D341Med (cell line): ENCODE results near the gene TSHB.
"Not testable (repeated sequence)": the region's sequence is repeated elsewhere in the genome, so short reads cannot be mapped to it uniquely, and the experiment has no call there.

Source experiments
- DNase-seq: peaks from one replicate; pipeline ENCODE4 v3.0.0; 2012; ENCODE audit warnings: low spot score

TSHB gene

GRCh38 chr1:115029526-115029925 lies at the start of gene TSHB:
Gene TSHB (plus strand): TSS chr1:115029826. CDS start chr1:115033363, 3,537 bp downstream.
- DNase-seq = no peak

DNA sequence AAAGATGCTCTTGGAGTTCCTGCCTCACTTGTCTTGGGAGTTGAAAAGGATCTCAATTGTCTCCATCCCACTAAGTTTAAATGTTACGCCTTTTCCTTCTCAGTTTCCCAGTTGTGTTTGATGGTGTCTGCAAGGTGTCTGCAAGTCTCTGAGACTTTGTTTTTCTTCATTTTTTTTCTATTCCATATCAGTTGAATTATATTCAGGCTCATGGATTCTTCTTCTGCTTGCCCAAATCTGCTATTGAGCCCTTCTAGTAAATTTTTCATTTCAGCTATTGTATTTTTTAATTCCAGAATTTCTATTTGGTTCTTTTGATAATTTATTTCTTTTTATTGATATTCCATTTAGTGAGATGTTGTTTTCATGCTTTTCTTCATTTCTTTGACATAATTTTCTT lies 47.4 kb upstream of the TSHB start:
- DNase-seq = no peak

GRCh38 chr1:114986286-114986685 lies 43.3 kb upstream of the TSHB start:
- no peak for DNase-seq

DNA sequence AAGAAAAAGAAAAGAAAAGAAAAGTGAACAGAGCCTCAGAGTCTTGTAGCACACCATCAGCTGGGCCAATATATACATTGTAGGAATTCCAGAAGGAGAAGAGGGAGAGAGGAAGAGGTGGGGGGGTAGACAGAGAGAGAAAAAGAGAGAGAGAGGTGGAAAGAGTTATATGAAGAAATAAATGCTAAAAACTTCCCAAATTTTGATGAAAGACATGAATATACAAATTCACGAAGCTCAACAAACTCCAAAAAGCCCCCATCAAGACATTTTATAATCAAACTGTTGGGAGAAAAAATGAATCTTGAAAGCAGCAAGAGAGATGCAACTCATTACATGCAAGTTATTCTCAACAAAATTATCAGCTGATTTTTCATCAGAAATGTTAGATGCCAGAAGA lies 41.5 kb upstream of the TSHB start:
- DNase-seq = no peak

GRCh38 chr1:114997510-114998289 lies 31.9 kb upstream of the TSHB start:
- no peak for DNase-seq

DNA sequence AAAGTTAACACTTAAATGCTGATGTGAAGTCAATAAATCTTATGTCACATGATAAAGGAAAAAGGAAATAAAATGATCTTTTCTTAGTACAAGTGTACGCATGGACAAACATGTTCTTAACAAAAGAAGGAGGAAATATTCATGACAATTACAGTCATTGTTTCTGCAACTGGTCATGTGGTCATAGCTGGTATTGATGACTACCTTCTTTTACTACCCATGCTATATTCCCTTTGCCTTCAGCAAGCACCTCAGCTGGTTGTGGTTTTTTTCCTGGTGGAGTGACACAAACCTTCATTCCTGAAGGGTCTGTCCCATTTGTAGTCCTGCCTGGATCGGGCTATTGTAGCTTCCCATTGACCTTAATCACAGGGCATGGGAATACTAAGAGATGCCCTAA lies 23.4 kb upstream of the TSHB start:
- DNase-seq = no peak

DNA sequence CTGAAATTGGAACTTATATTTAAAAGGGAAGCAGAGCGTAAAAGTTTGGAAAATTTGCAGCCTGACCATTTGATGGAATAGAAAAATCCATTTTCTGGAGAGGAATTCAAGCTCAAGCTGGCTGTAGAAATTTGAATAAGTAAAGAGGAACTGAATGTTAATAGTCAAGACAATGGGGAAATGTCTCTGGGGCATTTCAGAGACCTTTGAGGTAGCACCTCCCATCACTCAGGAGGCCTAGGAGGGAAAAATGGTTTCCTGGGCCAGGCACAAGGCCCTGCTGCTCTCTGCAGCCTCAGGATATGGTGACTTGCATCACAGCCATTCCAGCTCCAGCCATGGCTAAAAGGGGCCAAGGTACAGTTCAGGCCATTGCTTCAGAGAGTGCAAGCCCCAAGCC lies 17.6 kb upstream of the TSHB start:
- DNase-seq = no peak

DNA sequence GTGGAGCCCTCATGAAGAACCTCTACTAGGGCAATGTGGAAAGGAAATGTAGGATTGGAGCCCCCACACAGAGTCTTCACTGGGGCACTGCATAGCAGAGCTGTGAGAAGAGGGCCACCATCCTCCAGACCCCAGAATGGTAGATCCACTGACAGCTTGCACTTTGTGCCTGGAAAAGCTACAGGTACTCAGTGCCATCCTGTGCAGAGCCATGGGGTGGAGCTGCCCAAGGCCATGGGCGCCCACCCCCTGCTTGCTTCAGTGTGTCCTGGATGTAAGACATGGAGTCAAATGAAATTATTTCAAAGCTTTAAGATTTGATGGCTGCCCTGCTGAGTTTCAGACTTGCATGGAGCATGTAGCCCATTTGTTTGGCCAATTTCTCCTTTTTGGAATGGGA lies 17.2 kb upstream of the TSHB start:
- DNase-seq = no peak

DNA sequence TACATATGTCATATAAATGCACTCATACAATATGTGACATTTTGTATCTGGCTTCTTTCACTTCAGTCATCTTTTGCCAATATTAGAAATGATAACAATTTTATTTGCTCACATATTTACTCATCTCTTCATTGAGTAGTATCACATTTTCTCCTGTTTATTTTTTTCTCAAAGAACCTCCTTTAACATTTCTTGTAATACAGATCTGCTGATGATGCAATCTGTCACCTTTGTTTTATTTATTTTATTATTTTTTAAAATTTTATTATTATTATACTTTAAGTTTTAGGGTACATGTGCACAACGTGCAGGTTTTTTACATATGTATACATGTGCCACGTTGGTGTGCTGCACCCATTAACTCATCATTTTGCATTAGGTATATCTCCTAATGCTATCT lies 15.8 kb upstream of the TSHB start:
- no peak for DNase-seq

DNA sequence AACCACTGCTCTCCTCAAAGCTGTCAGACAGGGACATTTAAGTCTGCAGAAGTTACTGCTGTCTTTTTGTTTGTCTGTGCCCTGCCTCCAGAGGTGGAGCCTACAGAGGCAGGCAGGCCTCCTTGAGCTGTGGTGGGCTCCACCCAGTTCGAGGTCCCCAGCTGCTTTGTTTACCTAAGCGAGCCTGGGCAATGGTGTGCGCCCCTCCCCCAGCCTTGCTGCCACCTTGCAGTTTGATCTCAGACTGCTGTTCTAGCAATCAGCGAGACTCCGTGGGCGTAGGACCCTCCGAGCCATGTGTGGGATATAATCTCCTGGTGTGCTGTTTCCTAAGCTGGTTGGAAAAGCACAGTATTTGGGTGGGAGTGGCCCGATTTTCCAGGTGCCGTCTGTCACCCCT lies 10.1 kb upstream of the TSHB start:
- not testable (repeated sequence) for DNase-seq

- no peak for DNase-seq
Observed at GRCh38 chr1:115021145-115021544, 8.5 kb upstream of the TSHB start.

DNA sequence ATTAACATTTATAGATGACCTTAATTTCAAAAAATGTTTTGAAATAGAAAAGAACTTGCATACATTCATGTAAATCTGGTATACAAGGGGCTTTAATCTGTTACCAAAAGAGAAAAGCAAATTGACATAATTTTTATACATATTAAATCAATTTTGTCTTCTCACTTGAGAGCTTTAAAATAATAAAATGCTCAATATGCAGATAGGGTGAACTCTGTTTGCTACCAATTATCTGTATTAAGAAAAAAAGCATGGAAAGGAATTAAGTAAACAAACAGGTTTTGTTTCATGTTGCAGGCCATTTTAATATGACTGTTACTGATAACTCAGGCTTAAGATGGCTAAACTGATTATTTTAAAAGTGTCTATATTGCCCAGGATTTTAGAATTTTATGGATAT lies 6.0 kb upstream of the TSHB start:
- no peak for DNase-seq

- DNase-seq = no peak
Observed at GRCh38 chr1:115031595-115031994, 2.0 kb downstream of the TSHB start.

GRCh38 chr1:115035652-115036051 lies 6.0 kb downstream of the TSHB start:
- no peak for DNase-seq

DNA sequence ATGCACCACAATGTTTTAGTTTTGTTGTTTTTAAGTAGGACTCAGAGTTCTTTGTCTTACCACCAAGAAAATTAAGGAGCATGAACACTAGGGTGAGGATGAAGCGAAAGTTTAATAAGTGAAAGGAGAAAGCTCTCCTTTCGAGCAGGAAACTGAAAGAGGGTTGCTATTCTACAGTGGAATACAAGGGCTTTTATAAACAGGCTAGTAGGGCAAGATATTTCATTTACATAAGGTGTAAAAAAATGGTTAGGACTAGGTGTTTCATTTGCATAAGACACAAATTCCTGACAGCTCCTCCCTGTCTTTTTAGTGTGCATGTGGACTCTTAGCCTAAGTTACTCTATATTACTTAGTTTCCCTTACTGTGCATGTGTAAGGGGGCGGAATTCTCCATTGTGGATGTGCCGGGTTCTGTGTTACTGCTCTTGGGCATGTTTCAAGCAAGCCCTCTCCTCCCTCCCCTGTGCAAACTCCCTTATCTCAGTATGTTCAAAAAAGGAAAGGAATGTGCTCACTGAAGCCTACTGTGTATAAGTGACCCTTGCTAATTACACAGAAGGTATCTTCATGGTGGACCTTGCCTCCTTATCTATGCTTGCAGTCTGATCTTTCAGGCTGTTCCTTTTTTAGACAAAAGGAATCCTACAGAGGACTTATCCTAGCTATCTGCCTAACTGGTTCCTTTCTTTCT lies 7.3 kb downstream of the TSHB start:
- DNase-seq = no peak

DNA sequence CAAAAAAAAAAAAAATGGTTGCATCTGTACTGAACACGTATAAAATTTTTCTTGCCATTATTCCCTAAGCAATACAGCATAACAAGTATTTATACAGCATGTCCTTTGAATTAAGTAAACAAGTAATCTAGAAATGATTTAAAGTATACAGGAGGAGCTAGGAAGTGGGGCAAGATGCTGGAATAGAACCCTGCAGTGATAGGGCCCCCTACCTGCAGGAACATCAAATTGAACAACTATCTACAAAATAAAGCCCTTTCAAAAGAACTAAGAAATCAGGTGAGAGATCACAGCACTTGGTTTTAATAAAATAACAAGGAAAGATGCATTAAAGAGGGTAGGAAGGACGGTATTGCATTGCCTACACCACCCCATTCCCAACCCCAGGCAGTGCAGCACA lies 10.9 kb downstream of the TSHB start:
- DNase-seq = no peak

DNA sequence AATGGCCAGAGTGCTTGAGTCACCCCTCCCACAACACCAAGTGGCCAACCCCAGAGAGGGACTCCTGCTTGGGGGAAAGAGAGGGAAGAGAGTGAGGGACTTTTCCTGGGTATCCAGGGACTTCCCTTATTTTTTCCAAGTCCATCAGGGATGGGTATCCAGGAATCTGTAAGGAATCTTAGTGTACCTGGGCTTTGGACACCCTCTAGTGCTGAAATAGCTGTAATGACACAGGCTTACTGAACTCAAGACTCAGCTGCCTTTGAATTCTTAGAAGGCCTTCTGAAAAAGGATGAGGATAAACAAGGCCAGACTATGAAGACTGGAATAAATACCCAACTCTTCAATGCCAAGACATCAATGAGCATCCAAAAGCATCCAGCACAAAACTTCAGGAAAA lies 12.0 kb downstream of the TSHB start:
- peak; percentile 33 for DNase-seq

- DNase-seq = no peak
Observed at GRCh38 chr1:115046751-115047150, 17.1 kb downstream of the TSHB start.

GRCh38 chr1:115051850-115052249 lies 22.2 kb downstream of the TSHB start:
- DNase-seq = no peak

DNA sequence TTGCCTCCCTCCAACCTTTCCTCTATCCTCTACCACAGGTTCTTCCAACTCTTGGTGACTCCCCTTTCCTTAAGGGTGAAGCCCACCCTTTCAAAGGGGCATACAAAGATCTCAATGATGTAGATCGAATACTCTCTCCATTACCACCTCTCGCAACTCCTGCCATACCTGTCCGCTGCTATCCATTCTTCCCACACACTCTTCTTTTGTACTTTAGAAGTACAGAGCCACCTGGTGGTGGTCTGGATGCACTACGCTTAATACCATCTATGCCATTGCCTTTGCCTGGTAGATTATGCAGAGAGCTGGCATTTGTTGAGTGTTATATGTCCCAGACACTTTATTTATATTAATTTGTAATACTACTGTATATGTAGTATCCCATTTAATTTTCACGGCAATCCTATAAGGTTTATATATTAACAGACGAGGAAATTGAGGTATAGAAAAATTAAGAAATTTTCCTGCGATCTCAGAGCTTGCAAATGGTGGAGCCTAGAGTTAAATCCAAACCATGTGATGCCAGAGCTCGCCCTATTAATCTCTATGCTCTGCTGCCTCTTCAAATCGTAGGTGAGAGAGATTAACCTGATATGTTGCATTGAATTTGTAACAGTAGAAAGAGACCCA lies 22.9 kb downstream of the TSHB start:
- peak; percentile 62 for DNase-seq

- no peak for DNase-seq
Observed at GRCh38 chr1:115056395-115056798, 26.8 kb downstream of the TSHB start.

- DNase-seq = no peak
Observed at GRCh38 chr1:115057661-115058254, 28.1 kb downstream of the TSHB start.

DNA sequence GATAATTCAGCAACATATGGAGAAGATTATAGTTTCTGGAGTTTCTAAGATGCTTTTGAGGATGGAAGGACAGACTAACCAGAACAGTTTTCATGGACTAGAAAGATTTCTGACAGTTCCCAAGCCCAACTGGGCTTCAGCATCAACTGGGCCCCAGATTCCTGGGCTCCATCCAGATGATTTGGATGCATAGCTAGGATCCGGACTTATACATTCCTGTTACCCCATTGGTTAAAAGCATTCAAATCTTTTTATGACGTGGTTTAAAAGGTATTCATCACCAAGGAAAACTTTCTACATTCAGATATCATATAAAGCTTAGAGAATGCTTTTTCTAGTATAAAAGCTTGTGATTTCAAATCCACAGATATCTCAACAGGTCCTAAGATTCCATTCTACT lies 29.7 kb downstream of the TSHB start:
- DNase-seq = no peak
